Measurements from ENCODE around the gene PTGES2. TPM values are rescaled to one million over a fixed set of nuclear protein-coding genes. Genes with fewer than 3 reads are reported as not detected.

Gene PTGES2
- total and polyA plus RNA-seq, 2 experiments from 2014 or later = 59.7 to 124 TPM

GRCh38 chr9:128102196-128102595, 25.3 kb downstream of the PTGES2 start:
- peaks cover 35% of the 10 kb centered on the region for H3K4me1 ChIP-seq (ENCODE audit: insufficient read depth)
- TF ChIP-seq NANOG (IDR thresholded peaks at IDR 0.05; ENCODE audit: borderline replicate concordance) (no peak), ZNF114 (CRISPR knock-in tag; IDR thresholded peaks at IDR 0.05) (no peak), EZH2 (IDR thresholded peaks at IDR 0.05; ENCODE audit: low read depth, unreplicated experiment) (no peak), ETS1 (IDR thresholded peaks at IDR 0.05) (no peak), JUNB (IDR thresholded peaks at IDR 0.05; ENCODE audit: unreplicated experiment) (no peak), STAT1 (IDR thresholded peaks at IDR 0.05; ENCODE audit: unreplicated experiment) (no peak), ZNF331 (CRISPR knock-in tag; IDR thresholded peaks at IDR 0.05; ENCODE audit: low read depth) (no peak), CREB1 (CRISPR knock-in tag; IDR thresholded peaks at IDR 0.05; ENCODE audit: low read depth) (no peak), REST (IDR thresholded peaks at IDR 0.05; ENCODE audit: unreplicated experiment) (no peak), POLR2AphosphoS5 (IDR thresholded peaks at IDR 0.05; ENCODE audit: low read depth) (no peak), ZNF462 (CRISPR knock-in tag; IDR thresholded peaks at IDR 0.05) (no peak), EZH2phosphoT487 (IDR thresholded peaks at IDR 0.05; ENCODE audit: unreplicated experiment) (no peak)
- TF ChIP-seq, protein P1, sequence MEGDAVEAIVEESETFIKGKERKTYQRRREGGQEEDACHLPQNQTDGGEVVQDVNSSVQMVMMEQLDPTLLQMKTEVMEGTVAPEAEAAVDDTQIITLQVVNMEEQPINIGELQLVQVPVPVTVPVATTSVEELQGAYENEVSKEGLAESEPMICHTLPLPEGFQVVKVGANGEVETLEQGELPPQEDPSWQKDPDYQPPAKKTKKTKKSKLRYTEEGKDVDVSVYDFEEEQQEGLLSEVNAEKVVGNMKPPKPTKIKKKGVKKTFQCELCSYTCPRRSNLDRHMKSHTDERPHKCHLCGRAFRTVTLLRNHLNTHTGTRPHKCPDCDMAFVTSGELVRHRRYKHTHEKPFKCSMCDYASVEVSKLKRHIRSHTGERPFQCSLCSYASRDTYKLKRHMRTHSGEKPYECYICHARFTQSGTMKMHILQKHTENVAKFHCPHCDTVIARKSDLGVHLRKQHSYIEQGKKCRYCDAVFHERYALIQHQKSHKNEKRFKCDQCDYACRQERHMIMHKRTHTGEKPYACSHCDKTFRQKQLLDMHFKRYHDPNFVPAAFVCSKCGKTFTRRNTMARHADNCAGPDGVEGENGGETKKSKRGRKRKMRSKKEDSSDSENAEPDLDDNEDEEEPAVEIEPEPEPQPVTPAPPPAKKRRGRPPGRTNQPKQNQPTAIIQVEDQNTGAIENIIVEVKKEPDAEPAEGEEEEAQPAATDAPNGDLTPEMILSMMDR (conservative IDR thresholded peaks at IDR 0.05; ENCODE audit: low read depth in 2 of 2) = no peak
- Mint-ChIP-seq H3K27ac (no peak overlapping the region; the same call in 1 of the 2 replicates), H3K36me3 (ENCODE audit: low read depth) (peaks cover 62% of the 10 kb centered on the region), H3K4me3 (no peak overlapping the region), H3K9me3 (no peaks in the 10 kb centered on the region), H3K4me1 (peaks cover 51% of the 10 kb centered on the region), H3K27me3 (ENCODE audit: insufficient read depth, low read depth, poor library complexity) (peaks cover 22% of the 10 kb centered on the region)
- peaks cover 25% of the 10 kb centered on the region for H4K20me1 ChIP-seq (replicated peaks; ENCODE audit: insufficient read depth)
- H3K79me2 ChIP-seq (replicated peaks; ENCODE audit: insufficient read depth) = peaks cover 26% of the 10 kb centered on the region
- H3K4me2 ChIP-seq = no peak overlapping the region
- peaks cover 5% of the 10 kb centered on the region for H3K36me3 ChIP-seq (ENCODE audit: insufficient read depth)
- no peak overlapping the region for H2AFZ ChIP-seq
- 0 out of 2 replicates have a peak overlapping the region, but pooled peaks have one; percentile 50 for H3K27ac ChIP-seq (ENCODE audit: low read depth)
- no peak overlapping the region for H3K4me3 ChIP-seq
- DNase-seq (ENCODE audit: low spot score) (no peak), ATAC-seq (no peak)
- H3K27me3 ChIP-seq (ENCODE audit: insufficient read depth) = no peaks in the 10 kb centered on the region
- H3K9me2 ChIP-seq (ENCODE audit: insufficient read depth) = no peaks in the 10 kb centered on the region
- 0 out of 2 replicates have a peak, but pooled peaks cover 8% of the 10 kb centered on the region for H3F3A ChIP-seq (replicated peaks; ENCODE audit: low read depth)

Data from GM23338 (cell line).